GM21360 (cell line): ENCODE measurements around the gene SAA2.
"Not testable (repeated sequence)": the region's sequence is repeated elsewhere in the genome, so short reads cannot be mapped to it uniquely, and the experiment has no call there.

Experiments used
- ATAC-seq: cut with Tn5 transposase; IDR thresholded peaks from one replicate; pipeline ENCODE4 v1.9.1; 2021; ENCODE audit warnings: mild to moderate bottlenecking, moderate library complexity; ENCODE audit not compliant: unreplicated experiment

SAA2 gene

GRCh38 chr11:18248561-18248960 is at the start of gene SAA2:
SAA2 (minus strand) TSS chr11:18248668; CDS start chr11:18248011, 657 bp downstream.
- ATAC-seq: no peak

- ATAC-seq: no peak
Observed at GRCh38 chr11:18295316-18295715, 46.8 kb upstream of the SAA2 start.

- ATAC-seq: no peak
Observed at GRCh38 chr11:18294862-18295261, 46.4 kb upstream of the SAA2 start.

- no peak for ATAC-seq
Observed at GRCh38 chr11:18288911-18289310, 40.4 kb upstream of the SAA2 start.

- no peak for ATAC-seq
Observed at GRCh38 chr11:18285841-18286240, 37.4 kb upstream of the SAA2 start.

- no peak for ATAC-seq
Observed at GRCh38 chr11:18282626-18283025, 34.2 kb upstream of the SAA2 start.

- ATAC-seq: peak; percentile 85
Observed at GRCh38 chr11:18280438-18281045, 32.1 kb upstream of the SAA2 start.

- ATAC-seq: no peak
Observed at GRCh38 chr11:18277565-18278271, 29.2 kb upstream of the SAA2 start.

- no peak for ATAC-seq
Observed at GRCh38 chr11:18271206-18271605, 22.7 kb upstream of the SAA2 start.

GRCh38 chr11:18270102-18270501 is 21.6 kb upstream of the SAA2 start:
- no peak for ATAC-seq

GRCh38 chr11:18269252-18269651 is 20.8 kb upstream of the SAA2 start:
- ATAC-seq: not testable (repeated sequence)

GRCh38 chr11:18267335-18268133 is 19.1 kb upstream of the SAA2 start:
- ATAC-seq: peak; percentile 52

GRCh38 chr11:18265949-18266348 is 17.5 kb upstream of the SAA2 start, which contains the start of gene SAA1:
SAA1 (plus strand) TSS chr11:18266264; CDS start chr11:18266888, 624 bp downstream.
- no peak for ATAC-seq

- no peak for ATAC-seq
Observed at GRCh38 chr11:18264677-18265555, 16.4 kb upstream of the SAA2 start.

GRCh38 chr11:18264035-18264434 is 15.6 kb upstream of the SAA2 start:
- peak; percentile 40 for ATAC-seq

GRCh38 chr11:18262681-18263350 is 14.3 kb upstream of the SAA2 start:
- ATAC-seq: not testable (repeated sequence)

- no peak for ATAC-seq
Observed at GRCh38 chr11:18261721-18262120, 13.3 kb upstream of the SAA2 start.

- no peak for ATAC-seq
Observed at GRCh38 chr11:18259259-18259658, 10.8 kb upstream of the SAA2 start.

GRCh38 chr11:18254781-18255361 is 6.4 kb upstream of the SAA2 start:
- no peak for ATAC-seq
